CD4-positive, alpha-beta T cell (primary cell): ENCODE results near the gene TARM1. TPM values are rescaled to one million over a fixed set of nuclear protein-coding genes. Genes with fewer than 3 reads are reported as not detected.
"Not testable (repeated sequence)": the region's sequence is repeated elsewhere in the genome, so short reads cannot be mapped to it uniquely, and the experiment has no call there.

ENCODE experiments used
- ATAC-seq: fragments of 200-7000 bp; cut with Tn5 transposase; one replicate; pipeline ENCODE4 v1.10.0; 2022; ENCODE audit warnings: mild to moderate bottlenecking; ENCODE audit not compliant: poor library complexity
- CTCF ChIA-PET: fragments of 350-600 bp; sonication (Branson Sonifier 250); formaldehyde crosslinking; loops from one replicate; lab custom pipeline; 2021; ENCODE audit warnings: antibody characterized with exemption, inconsistent platforms; lab: Charles Lee
- POLR2A ChIA-PET: fragments of 350-600 bp; sonication (Branson Sonifier 250); formaldehyde crosslinking; loops from one replicate; lab custom pipeline; 2021; ENCODE audit warnings: antibody characterized with exemption, inconsistent platforms; lab: Charles Lee
- DNase-seq, 14 experiments: peaks; one replicate each; pipeline ENCODE4 v3.0.0-alpha.2; 2013 to 2020; ENCODE audit warnings: mixed read lengths in 2 of 14
- H3K27ac ChIP-seq, 2 donors: one replicate each; pipeline versions ENCODE4 v1.5.1 to v1.7.0; 2013; ENCODE audit warnings: low read length in 2 of 2, low read depth in 1 of 2, mild to moderate bottlenecking in 1 of 2
- H3K27me3 ChIP-seq, 2 experiments: 1 replicate in 1 of 2; 2 replicates in 1 of 2; pipeline versions ENCODE4 v1.6.1 to v1.7.0; 2013; ENCODE audit warnings: low read length in 2 of 2, control low read depth in 1 of 2, mild to moderate bottlenecking in 1 of 2, moderate library complexity in 1 of 2; ENCODE audit not compliant: insufficient read depth in 2 of 2, control insufficient read depth in 1 of 2
- H3K36me3 ChIP-seq: one replicate; pipeline ENCODE4 v1.6.1; 2013; ENCODE audit warnings: low read length, control low read depth; ENCODE audit not compliant: insufficient read depth
- H3K4me1 ChIP-seq: one replicate; pipeline ENCODE4 v1.6.1; 2013; ENCODE audit warnings: low read length, control low read depth; ENCODE audit not compliant: insufficient read depth
- H3K4me3 ChIP-seq: one replicate; pipeline ENCODE4 v1.5.1; 2013; ENCODE audit warnings: mild to moderate bottlenecking, low read length, moderate library complexity
- H3K9me3 ChIP-seq, 2 experiments: 1 replicate in 1 of 2; 2 replicates in 1 of 2; pipeline versions ENCODE4 v1.6.1 to v1.7.0; 2013; ENCODE audit warnings: low read length in 2 of 2, mild to moderate bottlenecking in 2 of 2, control low read depth in 1 of 2, moderate library complexity in 1 of 2; ENCODE audit not compliant: control insufficient read depth in 1 of 2, insufficient read depth in 1 of 2
- H3K27ac Mint-ChIP-seq: one replicate; pipeline ENCODE4 v1.8.0; 2020; ENCODE audit warnings: mixed read lengths
- H3K27me3 Mint-ChIP-seq: one replicate; pipeline ENCODE4 v1.8.0; 2021; ENCODE audit warnings: mixed read lengths
- H3K36me3 Mint-ChIP-seq: one replicate; pipeline ENCODE4 v1.8.0; 2021; ENCODE audit warnings: low read depth, mixed read lengths
- H3K4me1 Mint-ChIP-seq: one replicate; pipeline ENCODE4 v1.8.0; 2021; ENCODE audit warnings: low read depth, mixed read lengths
- H3K4me3 Mint-ChIP-seq: one replicate; pipeline ENCODE4 v1.8.0; 2020; ENCODE audit warnings: mild to moderate bottlenecking, mixed read lengths
- H3K9me3 Mint-ChIP-seq: one replicate; pipeline ENCODE4 v1.8.0; 2020; ENCODE audit warnings: mixed read lengths
- CTCF ChIP-seq: fragments of 200-600 bp; IDR thresholded peaks from one replicate; pipeline ENCODE4 v1.8.0; 2022; ENCODE audit warnings: antibody characterized with exemption, mild to moderate bottlenecking
- intact Hi-C, 2 experiments: fragments of 100-400 bp; cut with DNase I in 1 of 2; cut with micrococcal nuclease in 1 of 2; formaldehyde crosslinking; loops; one replicate each; pipeline versions ENCODE4 v1.15.1 to v1.9.0; 2023 to 2025; cut with DNase I, micrococcal nuclease
- total RNA-seq, 174 experiments: library from RNA in 2 of 174; stranded (reverse) in 2 of 174; gene quantifications; one replicate each; pipeline ENCODE4 v1.2.3 and lab custom pipeline; 2021 to 2026

Gene TARM1
- total RNA-seq, 2 experiments from 2014 or later = not detected

GRCh38 chr19:54099190-54099902 lies 18.2 kb upstream of the TARM1 start:
- ATAC-seq (no peak), DNase-seq (peak in 1 of 14 experiments; percentile 16)
- no peak overlapping the region for H3K27ac Mint-ChIP-seq
- H3K4me3 Mint-ChIP-seq = peak overlapping the region; percentile 16
- Histone ChIP-seq H3K9me3 (peaks cover 0 to 4% of the 10 kb centered on the region in 2 experiments), H3K4me3 (no peak overlapping the region), H3K27ac (no peak overlapping the region), H3K27me3 (peaks cover 10 to 11% of the 10 kb centered on the region in 2 experiments), H3K36me3 (no peaks in the 10 kb centered on the region), H3K4me1 (peaks cover 41% of the 10 kb centered on the region)
- no peaks in the 10 kb centered on the region for H3K9me3 Mint-ChIP-seq
- H3K36me3 Mint-ChIP-seq = peaks cover 5% of the 10 kb centered on the region
- CTCF ChIA-PET = interaction anchor here (1.1 kb wide), 1 partner anchor 38 kb away, joined by 3 read pairs; no protein-coding TSS in a partner anchor
- H3K27me3 Mint-ChIP-seq = peaks cover 11% of the 10 kb centered on the region
- peaks cover 30% of the 10 kb centered on the region for H3K4me1 Mint-ChIP-seq
- intact Hi-C loops = no loop called here
- TF ChIP-seq CTCF = no peak
- POLR2A ChIA-PET = no interaction called here

- H3K27me3 ChIP-seq = peaks cover 11 to 16% of the 10 kb centered on the region in 2 experiments
- peak overlapping the region in 1 of 2 donors; percentile 5 for H3K27ac ChIP-seq
- POLR2A ChIA-PET = interaction anchor here (2.0 to 3.0 kb wide), 2 partner anchors 18 to 40 kb away, joined by 12 to 24 read pairs; partner anchors contain the start of genes CNOT3, PRPF31 and TFPT
- peaks cover 22% of the 10 kb centered on the region for H3K4me1 ChIP-seq
- H3K4me3 ChIP-seq = peak overlapping the region; percentile 14
- Mint-ChIP-seq H3K4me3 (peak overlapping the region; percentile 73), H3K9me3 (no peaks in the 10 kb centered on the region), H3K4me1 (peaks cover 18% of the 10 kb centered on the region), H3K27ac (peak overlapping the region; percentile 55), H3K36me3 (no peaks in the 10 kb centered on the region), H3K27me3 (peaks cover 30% of the 10 kb centered on the region)
- DNase-seq = peak in 4 of 14 experiments; percentile 26 to 57 (median 48)
- no peak for TF ChIP-seq CTCF
- ATAC-seq = peak; percentile 48
- H3K36me3 ChIP-seq = no peaks in the 10 kb centered on the region
- H3K9me3 ChIP-seq = peaks cover 0 to 4% of the 10 kb centered on the region in 2 experiments
- intact Hi-C loops = no loop called here
- CTCF ChIA-PET = interaction anchor here (1.1 kb wide), 1 partner anchor 18 kb away, joined by 3 read pairs; the partner anchor contains the start of genes PRPF31 and TFPT
These were observed 15.5 kb upstream of the TARM1 start for GRCh38 chr19:54096617-54097106.

- Histone ChIP-seq H3K4me1 (peaks cover 22% of the 10 kb centered on the region), H3K27me3 (peaks cover 11 to 16% of the 10 kb centered on the region in 2 experiments), H3K4me3 (peak overlapping the region; percentile 39), H3K27ac (peak overlapping the region in 1 of 2 donors; percentile 5)
- intact Hi-C loops, H3K9me3 ChIP-seq, H3K36me3 Mint-ChIP-seq, H3K9me3 Mint-ChIP-seq, H3K36me3 ChIP-seq: not testable (repeated sequence)
- POLR2A ChIA-PET = interaction anchor here (0.6 to 3.0 kb wide), 8 partner anchors 19 to 600 kb away, joined by 3 to 24 read pairs (median 4); partner anchors contain the start of genes CNOT3, MBOAT7, MYADM and PRPF31
- TF ChIP-seq CTCF = peak; percentile 11
- Mint-ChIP-seq H3K4me1 (peaks cover 14% of the 10 kb centered on the region), H3K4me3 (peak overlapping the region; percentile 75), H3K27ac (peak overlapping the region; percentile 55), H3K27me3 (peaks cover 35% of the 10 kb centered on the region)
- peak; percentile 85 for ATAC-seq
- CTCF ChIA-PET = interaction anchor here (1.1 kb wide), 1 partner anchor 19 kb away, joined by 3 read pairs; the partner anchor contains the start of genes PRPF31 and TFPT
- DNase-seq = peak in 12 of 14 experiments; percentile 29 to 78 (median 50)
These were observed 14.9 kb upstream of the TARM1 start for GRCh38 chr19:54095859-54096616.
